NCI-H774 (cell line): ENCODE results near the gene SH3RF3.

Experiments used
- DNase-seq: peaks from one replicate; lab custom pipeline; 2025; lab: John Stamatoyannopoulos, UW

The SH3RF3 gene

DNA sequence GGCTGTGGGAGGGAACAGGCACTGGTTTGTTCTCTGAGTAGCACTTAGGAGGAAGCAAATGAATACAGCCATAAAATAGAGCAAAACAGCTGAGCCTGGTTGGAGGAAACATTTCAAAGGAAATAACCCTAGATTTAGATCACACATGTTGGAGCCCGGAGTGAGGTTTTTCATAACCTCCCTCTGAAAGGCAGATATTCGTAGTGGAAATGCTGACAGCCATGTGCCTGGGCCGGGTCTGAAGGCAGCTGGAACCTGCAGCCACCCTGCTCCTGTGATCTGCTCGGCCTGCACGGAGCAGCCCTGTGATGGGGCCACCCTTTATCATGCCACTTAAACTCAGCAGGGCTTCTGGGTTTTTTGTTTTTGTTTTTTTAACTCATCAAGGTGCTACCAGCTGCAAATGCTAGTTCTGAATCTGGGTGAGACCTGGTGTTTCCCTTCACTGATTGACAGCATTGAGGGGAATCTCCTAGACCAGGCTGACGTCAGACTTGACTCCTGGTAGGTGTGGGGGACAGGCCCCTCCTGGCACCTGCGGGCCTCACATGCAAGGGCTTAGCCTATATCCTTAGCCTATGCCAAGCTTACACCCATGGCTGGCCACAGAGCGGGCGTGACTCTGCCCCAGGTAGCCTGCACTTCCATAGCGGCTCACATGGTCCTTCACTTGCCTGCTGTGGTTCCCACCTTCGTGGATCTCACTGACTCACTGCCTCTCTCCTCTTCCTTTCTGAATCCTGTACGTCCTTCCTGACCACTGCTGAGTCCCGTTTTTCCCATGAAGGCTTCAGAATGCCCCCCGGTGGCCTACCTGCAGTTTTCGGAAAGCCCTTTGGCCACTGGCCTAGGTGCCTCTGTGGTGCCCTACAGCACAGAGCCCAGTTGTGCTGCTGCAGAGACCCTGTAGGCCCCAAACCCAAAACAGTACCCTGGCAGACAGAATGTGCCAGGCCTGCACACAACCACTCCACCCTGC lies 267.5 kb downstream of the SH3RF3 start:
- no peak for DNase-seq

GRCh38 chr2:109397893-109398292 lies 268.9 kb downstream of the SH3RF3 start:
- no peak for DNase-seq

- no peak for DNase-seq
These were observed 269.5 kb downstream of the SH3RF3 start for GRCh38 chr2:109398366-109399015.

DNA sequence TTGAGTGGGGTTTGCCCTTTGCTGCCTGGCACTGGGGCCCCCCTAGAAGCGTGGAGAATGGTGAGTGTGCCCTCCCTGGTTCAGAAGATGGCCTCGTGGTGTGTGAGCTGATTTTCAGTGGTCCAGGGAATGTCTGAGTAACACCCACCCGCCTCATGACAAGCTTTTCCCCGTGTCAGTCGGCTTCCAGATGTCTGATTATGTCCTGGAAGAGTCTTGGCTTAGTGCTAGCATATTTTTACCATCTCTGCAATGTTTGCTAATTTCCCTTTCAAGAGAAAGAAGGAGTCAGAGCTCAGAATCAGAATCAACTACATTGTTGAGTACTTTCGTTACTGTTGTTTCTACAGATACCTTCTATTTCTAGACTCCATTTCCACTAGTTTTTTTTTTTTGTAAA lies 270.1 kb downstream of the SH3RF3 start:
- DNase-seq, result no peak

DNA sequence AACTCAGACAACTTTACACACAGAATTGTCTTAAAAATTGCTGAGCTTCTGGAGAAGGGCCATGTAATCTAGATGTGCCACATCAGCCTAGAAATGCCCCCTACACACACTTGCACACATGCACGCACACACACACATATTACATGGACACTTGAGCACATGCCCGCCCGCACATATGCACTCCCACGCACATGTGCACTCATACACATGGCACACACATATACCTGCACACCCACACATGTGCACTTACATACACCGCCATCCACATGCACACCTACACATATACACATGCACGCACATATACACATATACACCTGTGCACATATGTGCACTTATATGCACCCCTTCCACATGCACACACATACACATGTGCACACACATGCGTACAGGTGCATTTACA lies 271.1 kb downstream of the SH3RF3 start:
- DNase-seq, result no peak

DNA sequence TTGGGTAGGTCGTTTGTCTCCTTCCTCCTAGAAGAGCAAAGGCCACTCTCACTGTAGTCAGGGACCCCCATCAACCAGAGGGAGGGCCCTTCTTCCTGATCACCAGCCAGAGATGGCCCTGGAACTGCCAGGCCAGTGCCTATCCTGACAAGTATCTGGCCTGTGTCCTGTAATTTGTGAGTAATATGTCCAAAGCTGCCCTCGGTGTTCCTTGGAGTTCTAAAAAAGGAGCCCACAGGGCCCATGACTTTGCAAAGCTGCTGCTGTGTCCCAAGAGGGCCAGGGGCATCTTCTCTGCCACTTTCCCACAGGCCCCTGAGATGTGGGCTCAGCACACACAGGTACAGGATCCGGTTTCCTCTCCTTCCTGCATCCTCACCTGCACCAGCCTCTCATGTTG lies 272.4 kb downstream of the SH3RF3 start:
- DNase-seq, result no peak

DNA sequence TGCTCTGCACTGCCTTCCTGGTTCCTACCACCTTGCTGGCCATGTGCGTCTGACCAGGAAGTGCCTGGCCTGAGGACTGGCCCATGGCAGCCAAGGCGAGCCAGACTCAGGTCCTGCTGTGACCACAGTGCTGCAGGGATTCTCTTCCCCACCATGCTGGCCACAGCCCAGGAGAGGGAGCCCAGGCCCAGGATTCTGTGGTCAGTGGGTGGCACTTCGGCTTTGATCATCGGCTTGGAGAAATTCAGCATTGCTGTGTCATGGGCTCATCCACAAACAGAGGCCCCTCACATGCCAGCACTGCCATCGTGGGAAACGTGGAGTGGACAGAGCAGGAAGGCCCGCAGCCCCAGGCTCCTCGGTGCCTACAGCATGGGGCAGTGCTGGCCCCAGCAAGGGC lies 273.2 kb downstream of the SH3RF3 start:
- DNase-seq, result no peak

- DNase-seq, result no peak
These were observed 274.2 kb downstream of the SH3RF3 start for GRCh38 chr2:109402980-109403840.

DNA sequence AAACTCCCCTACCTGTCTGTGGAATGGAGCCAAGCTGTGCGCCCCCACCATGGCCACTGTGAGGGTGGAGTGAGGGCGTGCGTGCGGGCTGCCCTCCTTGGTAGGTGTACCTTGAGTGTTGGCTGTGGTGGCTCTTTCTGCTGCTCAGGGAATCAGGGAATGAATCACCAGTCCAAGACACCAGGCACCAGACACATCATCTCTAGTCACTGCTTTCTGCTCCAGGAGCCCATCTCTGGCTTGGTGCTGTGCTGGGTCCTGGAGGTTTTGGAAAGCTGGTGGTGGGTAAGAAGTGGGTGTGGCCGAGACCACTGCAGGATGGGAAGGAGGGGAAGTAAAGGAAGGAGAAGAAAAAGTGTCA lies 274.8 kb downstream of the SH3RF3 start:
- no peak for DNase-seq

DNA sequence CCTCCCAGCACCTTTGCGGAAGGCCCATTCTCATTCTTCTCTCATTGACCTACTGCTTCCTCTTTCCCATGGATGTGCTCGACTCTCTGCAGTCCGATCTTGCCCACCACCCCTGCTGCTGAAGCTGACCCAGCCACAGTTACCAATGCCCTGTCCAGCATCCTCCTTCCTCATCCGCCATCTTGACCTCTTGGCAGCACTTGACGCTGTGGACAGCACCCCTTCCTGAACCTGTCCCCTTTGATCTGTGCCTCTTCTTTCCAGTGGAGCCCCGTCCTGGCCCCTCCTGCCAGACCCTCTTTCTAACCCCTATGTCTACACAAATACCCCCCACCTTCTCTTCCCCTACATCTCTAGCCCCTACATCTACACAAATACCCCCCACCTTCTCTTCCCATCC lies 275.7 kb downstream of the SH3RF3 start:
- no peak for DNase-seq

- no peak for DNase-seq
These were observed 276.9 kb downstream of the SH3RF3 start for GRCh38 chr2:109405873-109406272.

DNA sequence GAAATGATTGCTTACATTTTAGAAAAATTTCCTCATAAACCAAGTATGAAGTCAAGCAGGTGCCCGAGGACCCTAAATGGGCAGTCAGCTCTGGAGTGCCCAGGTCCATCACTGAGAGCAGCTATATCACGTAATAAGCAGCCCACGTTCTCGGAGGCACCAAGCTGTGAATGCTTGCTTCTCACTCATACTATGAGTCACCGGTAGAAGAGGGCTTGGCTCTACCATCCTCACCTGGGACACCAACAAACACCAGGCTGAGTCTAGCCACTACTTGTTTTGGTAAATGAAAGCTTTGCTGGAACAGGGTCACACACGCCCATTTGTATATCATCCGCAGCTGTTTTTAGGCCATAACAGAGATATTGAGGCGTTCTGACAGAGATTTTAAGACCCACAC lies 277.3 kb downstream of the SH3RF3 start:
- DNase-seq, result no peak

DNA sequence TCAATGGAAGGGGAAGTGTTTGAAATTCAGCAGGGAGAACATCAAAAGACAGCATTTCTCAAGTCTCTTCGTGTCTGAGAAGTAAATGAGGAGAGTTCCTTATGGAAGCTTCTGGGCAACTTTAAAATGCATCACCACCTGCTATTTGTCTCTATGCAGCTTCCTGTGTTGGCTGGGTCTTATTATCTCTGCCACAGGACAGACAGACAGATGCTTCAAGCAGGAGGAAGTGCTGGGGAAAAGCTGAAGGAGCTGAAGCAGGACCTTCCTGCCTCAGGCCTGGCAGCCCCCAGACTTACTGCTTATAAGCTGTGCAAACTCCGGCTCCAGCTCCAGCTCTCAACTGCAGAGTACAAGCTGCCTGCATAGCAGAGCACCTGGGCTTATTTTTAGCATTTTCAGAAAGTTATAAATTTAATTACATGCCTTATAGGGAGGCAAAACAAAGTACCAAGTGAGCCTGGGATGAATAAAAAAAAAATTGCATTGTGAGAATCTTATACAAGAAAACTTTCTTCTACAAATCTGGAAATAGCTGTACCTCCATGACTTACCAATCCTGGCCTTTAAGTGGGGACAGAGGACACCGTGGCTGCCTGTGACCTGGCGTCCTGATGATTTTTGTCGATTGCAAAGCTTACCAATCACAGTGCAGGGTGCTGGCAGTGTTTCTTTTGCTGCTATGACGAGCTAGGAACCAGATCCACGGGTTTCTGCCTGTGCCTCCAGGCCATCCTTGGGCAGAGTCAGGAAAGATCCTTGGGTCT lies 278.5 kb downstream of the SH3RF3 start:
- no peak for DNase-seq

DNA sequence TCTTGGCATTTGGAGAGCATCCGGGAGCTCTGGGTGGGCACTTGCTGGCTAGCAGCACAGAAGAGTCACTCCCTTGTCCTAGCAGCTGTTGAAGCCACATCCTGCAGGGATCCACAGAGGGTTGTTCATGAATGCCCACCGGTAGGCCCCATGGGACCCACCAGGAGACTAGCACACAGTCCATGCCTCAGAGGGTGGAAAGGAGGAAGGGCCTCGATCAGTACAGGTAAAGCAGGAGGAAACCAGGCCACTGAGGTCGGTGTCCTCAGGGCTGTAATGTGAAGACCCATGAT lies 279.0 kb downstream of the SH3RF3 start:
- no peak for DNase-seq

GRCh38 chr2:109409321-109410038 lies 280.5 kb downstream of the SH3RF3 start:
- no peak for DNase-seq

GRCh38 chr2:109410039-109410815 lies 281.2 kb downstream of the SH3RF3 start:
- no peak for DNase-seq

DNA sequence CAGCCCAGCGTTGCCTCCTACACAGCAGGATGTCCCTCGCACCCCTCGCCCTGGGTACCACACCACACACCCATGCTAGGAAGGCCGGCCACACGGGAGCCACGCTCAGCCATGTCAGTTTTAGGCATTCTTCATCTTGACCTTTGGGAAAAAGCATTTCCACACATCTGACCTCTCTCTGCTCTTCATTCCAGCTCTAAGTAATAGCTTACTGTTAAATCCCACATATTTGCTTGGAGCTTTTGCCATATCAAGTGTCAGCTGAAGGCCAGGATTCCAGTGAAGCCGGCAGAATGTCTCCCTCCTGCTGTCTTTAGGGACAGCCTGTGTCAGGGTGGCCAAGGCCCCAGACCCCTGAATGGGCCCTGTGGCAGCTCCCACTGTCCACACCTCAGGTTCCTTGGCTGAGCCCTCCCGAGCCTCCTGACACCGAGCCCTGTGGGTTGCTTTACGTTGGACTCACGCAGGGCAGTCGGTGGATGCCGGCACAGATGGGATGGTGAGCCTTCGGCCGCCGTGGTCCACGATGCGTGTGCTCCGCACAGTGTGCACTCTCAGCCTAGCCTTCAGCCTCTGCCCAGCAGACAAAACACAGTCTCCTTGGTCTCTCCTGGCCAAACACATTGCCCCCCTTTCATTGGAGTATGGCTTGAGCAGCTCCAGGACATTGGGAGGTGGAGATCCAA lies 282.8 kb downstream of the SH3RF3 start:
- no peak for DNase-seq

- no peak for DNase-seq
These were observed 286.6 kb downstream of the SH3RF3 start for GRCh38 chr2:109415581-109416013.

- DNase-seq, result no peak
These were observed 288.8 kb downstream of the SH3RF3 start for GRCh38 chr2:109417701-109418335.
